MG63 (cell line): ENCODE results near the gene DHFR2. TPM values are rescaled to one million over a fixed set of nuclear protein-coding genes. Genes with fewer than 3 reads are reported as not detected.
"Not testable (repeated sequence)": the region's sequence is repeated elsewhere in the genome, so short reads cannot be mapped to it uniquely, and the experiment has no call there.

ENCODE experiments used
- DNase-seq: peaks from one replicate; pipeline ENCODE4 v3.0.0-alpha.2; 2020
- H3K27me3 ChIP-seq: fragments of 250-450 bp; sonication (Bioruptor Pico); 2 replicates; pipeline ENCODE4 v1.5.1; 2020; ENCODE audit warnings: mild to moderate bottlenecking, moderate library complexity
- H3K36me3 ChIP-seq: fragments of 250-450 bp; sonication (Bioruptor Pico); 2 replicates; pipeline ENCODE4 v1.5.1; 2020; ENCODE audit warnings: mild to moderate bottlenecking, moderate library complexity
- H3K4me3 ChIP-seq: fragments of 250-450 bp; sonication (Bioruptor Pico); 2 replicates; pipeline ENCODE4 v1.5.1; 2020; ENCODE audit warnings: mild to moderate bottlenecking, moderate library complexity
- H3K9me3 ChIP-seq: fragments of 250-450 bp; sonication (Bioruptor Pico); 2 replicates; pipeline ENCODE4 v1.5.1; 2020; ENCODE audit warnings: mild to moderate bottlenecking, moderate library complexity
- total RNA-seq: library from RNA; depleted of rRNA; stranded (reverse); fragments of >200 nt; shearing (Covaris generic); gene quantifications from 2 replicates; pipeline ENCODE4 v1.2.3, GENCODE V29; 2014; ENCODE audit warnings: low replicate concordance; rRNA removed

DHFR2 gene
- 2.5 and 3.8 TPM in 2 replicates for total RNA-seq

DNA sequence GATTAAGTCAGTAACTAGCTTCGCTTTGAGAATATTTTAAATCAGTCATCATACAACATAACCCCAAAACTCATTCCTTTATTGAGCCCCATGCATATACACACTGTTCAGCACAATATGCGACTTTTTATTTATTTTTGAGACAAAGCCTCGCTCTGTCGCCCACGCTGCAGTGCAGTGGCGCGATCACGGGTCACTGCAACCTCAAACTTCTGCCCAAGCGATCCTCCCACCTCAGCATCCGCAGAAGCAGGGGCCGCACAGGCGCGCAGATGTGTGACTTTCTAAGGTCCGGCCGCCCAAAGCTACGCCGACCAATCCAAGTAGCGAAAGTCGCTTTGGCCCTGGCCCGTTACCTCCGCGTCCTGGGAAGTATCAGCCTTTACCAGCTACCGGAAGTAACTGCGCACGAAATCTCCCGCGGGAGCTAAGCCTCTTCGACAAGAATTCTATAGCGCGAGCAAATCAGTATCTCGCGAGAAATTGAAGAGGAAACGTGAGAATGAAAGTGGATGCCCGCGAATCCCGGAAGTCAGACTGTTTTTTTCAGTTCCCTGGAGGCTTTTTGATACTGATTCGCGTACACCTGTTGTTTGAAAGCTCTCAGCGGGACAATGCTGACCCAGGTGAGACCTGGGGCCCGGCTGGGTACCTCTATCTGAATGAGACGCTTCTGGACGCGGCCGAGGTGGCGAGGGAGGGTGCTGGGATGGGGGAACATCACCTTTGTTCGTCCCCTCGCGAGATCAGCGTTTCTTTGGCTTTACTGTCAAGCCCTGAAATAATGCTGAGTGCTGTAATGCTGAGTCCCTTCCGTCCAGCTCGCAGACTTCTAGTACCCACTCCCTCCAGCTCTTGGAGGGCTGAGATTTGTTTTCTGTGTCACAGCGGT lies at the start of gene DHFR2, which contains the start of gene NSUN3:
Gene DHFR2, minus strand, starts transcription at position 404 of the 892 bp plus-strand sequence. CDS start 1,405 bp downstream, outside the sequence.
Gene NSUN3, plus strand, starts transcription at position 549 of the 892 bp plus-strand sequence. Its CDS starts 66 bp downstream, at position 615.
- Histone ChIP-seq H3K9me3 (no peaks in the 10 kb centered on the region; the same call in 1 of the 2 replicates), H3K4me3 (peak within 1 kb of the TSS; percentile 89), H3K36me3 (peaks cover 30% of the 10 kb centered on the region), H3K27me3 (no peaks in the 10 kb centered on the region)
- peak; percentile 98 for DNase-seq

DNA sequence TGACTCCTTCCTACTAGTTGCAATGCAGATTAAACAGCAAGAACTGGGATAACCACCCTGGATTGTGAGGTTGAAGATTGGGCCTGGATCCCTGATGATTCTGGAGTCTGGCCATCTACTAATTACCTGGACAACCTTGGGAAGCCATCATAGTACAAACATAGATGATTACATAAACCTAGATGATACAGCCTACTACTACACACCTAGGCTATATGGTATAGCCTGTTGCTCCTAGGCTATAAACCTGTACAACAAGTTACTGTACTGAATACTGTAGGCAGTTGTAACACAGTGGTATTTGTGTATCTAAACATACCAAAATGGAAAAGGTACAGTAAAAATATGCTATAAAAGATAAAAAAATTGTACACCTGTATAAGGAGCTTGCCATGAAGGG lies 48.1 kb upstream of the DHFR2 start:
- no peak for DNase-seq
- H3K27me3 ChIP-seq: no peaks in the 10 kb centered on the region
- H3K36me3 ChIP-seq: peaks cover 5% of the 10 kb centered on the region; the same call in 1 of the 2 replicates
- no peak overlapping the region for H3K4me3 ChIP-seq
- no peaks in the 10 kb centered on the region for H3K9me3 ChIP-seq

DNA sequence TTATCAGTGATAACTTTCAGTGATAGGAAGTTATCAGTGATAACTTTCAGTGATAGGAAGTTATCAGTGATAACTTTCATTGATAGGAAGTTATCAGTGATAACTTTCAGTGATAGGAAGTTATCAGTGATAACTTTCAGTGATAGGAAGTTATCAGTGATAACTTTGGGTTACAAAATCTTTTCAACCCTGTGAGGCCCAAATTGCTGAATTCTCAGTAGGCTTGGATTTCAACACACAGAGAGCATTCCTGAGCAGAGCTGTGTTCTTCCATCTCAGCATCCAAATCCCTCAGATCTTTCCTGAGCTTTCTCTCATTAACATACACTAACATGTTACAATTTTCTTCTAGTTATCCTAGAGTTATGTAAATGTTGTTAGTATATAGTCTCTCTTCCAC lies 47.5 kb upstream of the DHFR2 start:
- H3K4me3 ChIP-seq, H3K27me3 ChIP-seq, H3K9me3 ChIP-seq, DNase-seq, H3K36me3 ChIP-seq: not testable (repeated sequence)

DNA sequence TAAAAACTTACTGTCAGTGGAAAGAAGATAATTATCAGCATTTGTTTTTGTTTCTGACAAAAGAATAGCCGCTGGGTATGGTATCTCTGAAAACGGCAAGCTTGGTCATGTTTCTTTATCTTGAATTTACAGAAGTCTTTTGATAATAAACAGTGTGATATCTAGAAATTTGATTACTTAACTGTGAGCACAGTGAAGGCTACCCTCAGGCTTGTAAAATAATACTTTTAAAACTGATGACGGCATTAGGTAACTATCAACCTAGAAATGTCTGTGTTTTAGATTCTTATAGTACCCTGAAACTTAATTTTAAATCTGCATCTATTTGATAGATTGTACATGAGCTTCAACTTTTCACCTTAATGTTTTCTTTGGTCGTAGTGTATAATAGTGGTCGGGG lies 43.6 kb upstream of the DHFR2 start:
- Histone ChIP-seq H3K9me3 (no peaks in the 10 kb centered on the region), H3K36me3 (peaks cover 4% of the 10 kb centered on the region; the same call in 1 of the 2 replicates), H3K27me3 (no peaks in the 10 kb centered on the region), H3K4me3 (no peak overlapping the region)
- no peak for DNase-seq

DNA sequence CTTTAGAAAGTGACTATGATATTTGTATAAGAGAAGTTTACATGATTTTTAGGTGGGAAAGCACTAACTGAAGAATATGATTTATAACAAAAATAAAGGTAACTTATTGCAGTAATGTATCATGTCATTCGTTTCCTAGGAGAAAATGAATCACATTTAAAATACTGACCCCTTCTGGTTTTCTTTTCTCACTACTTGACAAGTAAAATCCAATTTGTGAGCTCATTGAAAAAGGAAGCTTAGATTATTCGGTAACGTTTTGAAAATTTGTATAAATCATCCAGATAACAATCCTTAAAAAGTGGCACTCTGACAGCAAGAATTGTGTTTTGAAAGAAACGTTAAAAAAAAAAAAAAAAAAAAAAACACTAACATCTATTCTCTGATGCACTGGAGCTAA lies 39.1 kb upstream of the DHFR2 start:
- H3K36me3 ChIP-seq: peaks cover 10% of the 10 kb centered on the region
- no peak for DNase-seq
- no peak overlapping the region for H3K4me3 ChIP-seq
- H3K9me3 ChIP-seq: no peaks in the 10 kb centered on the region
- no peaks in the 10 kb centered on the region for H3K27me3 ChIP-seq

DNA sequence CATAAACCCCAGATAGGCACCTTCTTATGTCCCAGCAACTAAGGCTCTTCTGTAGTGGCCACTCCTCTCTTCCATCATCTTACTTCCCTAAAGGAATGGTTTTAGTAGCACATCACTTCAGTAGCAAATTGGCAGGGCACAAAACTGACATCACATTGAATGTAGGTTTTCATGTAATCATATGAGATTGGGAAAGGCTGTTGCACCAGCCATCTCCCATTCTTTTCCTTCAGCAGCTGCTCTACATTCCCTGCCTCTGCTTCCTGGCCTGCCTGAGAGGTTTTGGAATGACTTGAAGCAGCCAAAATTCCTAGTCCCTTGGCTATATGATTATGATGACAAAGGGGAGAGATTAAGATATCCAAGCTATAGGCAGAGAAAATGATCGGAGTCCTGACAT lies 36.6 kb upstream of the DHFR2 start:
- no peak for DNase-seq
- no peaks in the 10 kb centered on the region for H3K9me3 ChIP-seq
- H3K27me3 ChIP-seq: no peaks in the 10 kb centered on the region
- no peak overlapping the region for H3K4me3 ChIP-seq
- H3K36me3 ChIP-seq: peaks cover 14% of the 10 kb centered on the region

DNA sequence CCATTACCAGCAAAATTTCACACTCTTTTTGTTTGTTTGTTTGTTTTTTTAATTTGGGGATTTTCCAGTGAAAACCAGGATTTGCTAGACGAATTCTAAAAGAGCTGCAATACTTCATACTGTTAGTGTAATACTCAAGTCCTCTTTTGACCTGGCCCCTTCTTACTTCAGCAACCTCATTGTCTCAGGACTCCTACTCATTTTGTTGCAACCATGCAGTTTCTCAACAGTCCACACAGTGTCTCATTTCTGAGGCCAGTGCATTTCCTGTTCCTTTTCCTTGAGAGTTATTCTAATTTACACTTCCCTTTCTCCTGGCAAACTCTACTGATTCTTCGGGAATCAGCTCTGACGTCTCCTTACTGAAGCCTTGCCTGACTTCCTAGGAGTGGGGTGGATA lies 35.7 kb upstream of the DHFR2 start:
- no peaks in the 10 kb centered on the region for H3K9me3 ChIP-seq
- no peak overlapping the region for H3K4me3 ChIP-seq
- peaks cover 12% of the 10 kb centered on the region for H3K36me3 ChIP-seq
- H3K27me3 ChIP-seq: no peaks in the 10 kb centered on the region
- DNase-seq: no peak

DNA sequence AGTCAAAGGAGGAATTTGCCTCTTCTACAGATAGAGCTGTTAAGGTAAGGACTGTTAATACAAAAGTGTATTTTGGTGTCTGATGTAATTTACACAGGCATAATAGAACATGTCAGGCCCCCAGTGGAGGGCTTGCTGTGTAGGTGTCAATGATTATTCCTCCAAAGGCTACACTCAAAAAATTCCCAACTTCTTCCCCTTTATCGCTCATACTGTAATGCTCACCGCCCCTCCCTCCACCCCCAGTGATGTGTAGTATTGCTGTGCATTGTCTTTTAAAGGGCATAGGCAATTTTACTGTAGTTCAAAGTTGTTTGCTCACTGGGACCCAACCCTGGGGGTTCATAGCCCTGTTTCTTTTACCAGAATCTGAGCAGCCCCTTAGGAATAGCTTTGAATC lies 32.4 kb upstream of the DHFR2 start:
- H3K4me3 ChIP-seq: no peak overlapping the region
- DNase-seq: no peak
- H3K9me3 ChIP-seq: no peaks in the 10 kb centered on the region
- no peaks in the 10 kb centered on the region for H3K27me3 ChIP-seq
- peaks cover 8% of the 10 kb centered on the region for H3K36me3 ChIP-seq

DNA sequence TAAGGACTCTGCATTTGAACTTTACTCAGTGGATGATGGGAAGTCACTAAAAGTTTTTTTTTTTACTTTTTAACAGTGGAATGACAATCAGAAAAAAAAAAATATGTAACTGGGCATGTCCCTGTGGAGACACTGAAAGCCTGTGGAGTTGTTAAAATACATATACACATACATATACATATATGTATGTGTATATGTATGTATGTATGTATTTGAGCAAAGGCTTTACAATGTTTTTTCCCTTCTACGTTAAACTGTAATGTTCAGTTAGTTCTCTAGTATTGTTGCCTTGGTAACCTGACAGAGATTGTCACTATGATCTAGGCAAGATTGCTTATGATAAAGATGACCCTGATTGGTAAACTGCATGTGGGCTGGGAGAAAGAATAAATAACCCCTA lies 30.4 kb upstream of the DHFR2 start:
- Histone ChIP-seq H3K36me3 (peaks cover 6% of the 10 kb centered on the region), H3K4me3 (no peak overlapping the region), H3K27me3 (no peaks in the 10 kb centered on the region), H3K9me3 (no peaks in the 10 kb centered on the region)
- no peak for DNase-seq

DNA sequence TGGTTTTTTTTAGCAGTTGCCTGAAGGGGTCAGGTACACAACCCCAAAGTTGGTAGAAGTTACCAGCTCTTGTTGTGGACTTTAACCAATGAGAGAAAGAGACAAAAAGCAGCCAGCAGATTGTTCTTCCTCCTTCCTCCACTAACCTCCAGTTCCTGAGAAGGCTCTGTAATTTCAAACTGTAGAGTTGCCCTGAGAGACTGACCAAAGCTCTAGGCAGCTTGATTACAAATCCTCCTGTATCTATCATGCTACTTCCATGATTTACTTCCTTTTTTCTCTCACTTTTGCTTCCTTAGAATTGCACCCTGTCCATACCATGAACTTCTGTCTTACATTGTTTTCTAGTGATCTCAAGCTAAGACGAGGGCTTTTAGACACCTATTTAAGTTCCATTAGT lies 29.4 kb upstream of the DHFR2 start:
- H3K27me3 ChIP-seq: no peaks in the 10 kb centered on the region
- H3K9me3 ChIP-seq: no peaks in the 10 kb centered on the region
- H3K4me3 ChIP-seq: no peak overlapping the region
- DNase-seq: no peak
- peaks cover 4% of the 10 kb centered on the region for H3K36me3 ChIP-seq

DNA sequence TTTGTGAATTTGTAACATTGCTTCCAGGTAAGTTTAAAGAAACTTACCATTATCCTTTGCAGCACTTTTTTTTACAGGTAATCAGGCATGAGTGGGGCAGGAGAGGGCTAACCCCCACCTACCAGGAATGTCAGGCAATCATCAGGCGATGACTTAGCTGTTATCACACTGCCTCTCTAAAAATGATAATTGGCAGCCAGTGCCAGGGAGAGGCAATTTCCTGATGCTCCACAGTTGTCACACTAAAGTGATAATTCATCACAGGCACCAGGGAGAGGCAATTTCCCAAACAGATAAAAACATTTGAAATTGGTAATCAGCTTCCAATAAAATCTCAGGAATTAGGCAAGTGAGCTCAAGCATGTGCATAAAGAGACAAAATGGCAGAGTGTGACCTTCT lies 26.4 kb upstream of the DHFR2 start:
- Histone ChIP-seq H3K9me3 (no peaks in the 10 kb centered on the region), H3K27me3 (no peaks in the 10 kb centered on the region), H3K4me3 (no peak overlapping the region), H3K36me3 (peaks cover 9% of the 10 kb centered on the region)
- DNase-seq: no peak

DNA sequence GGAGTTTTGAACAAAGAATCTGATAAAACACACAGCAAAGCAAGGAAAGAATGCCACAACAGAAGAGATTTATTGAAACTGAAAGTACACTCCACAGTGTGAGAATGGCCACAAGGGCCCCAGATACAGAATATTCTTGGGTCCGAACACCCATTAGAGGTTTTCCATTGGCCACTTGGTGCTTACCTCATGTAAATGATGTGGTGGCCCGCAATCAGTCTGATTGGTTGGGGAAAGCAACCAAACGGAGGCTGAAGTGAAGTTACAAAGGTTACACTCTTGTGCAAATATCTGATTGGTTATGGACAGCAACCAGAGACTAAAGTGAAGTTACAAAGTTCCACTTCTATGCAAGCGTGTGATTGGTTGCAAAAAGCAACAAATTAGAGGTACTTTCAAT lies 20.5 kb upstream of the DHFR2 start:
- H3K4me3 ChIP-seq: no peak overlapping the region
- H3K27me3 ChIP-seq: no peaks in the 10 kb centered on the region
- H3K9me3 ChIP-seq: no peaks in the 10 kb centered on the region
- no peak for DNase-seq
- H3K36me3 ChIP-seq: peaks cover 13% of the 10 kb centered on the region

DNA sequence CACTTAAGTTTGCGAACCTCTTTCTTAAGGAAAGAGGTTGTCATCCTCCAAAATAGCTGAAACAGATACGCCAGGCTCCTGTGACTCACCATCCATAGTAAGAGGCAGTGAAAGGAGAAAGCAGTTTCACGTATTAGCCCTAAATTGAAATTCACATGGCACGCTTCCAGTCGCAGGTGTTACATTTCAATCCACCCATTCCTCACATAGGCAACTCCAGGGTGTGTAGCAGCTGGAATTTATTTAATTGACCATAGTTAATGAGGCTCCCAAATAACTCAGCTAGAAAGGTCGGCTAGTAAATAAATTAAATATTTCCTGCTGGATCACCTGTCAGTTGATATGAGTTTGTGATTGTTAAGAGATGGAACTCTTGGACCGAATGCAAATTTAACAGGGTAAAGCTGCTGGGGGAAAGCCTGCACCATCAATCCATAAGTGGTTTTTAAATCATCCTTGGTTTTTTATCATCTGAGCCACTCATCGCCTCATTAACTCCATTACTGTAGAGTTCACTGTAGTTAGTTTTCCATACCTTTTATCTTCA lies 19.7 kb upstream of the DHFR2 start:
- no peak for DNase-seq
- Histone ChIP-seq H3K36me3 (peaks cover 13% of the 10 kb centered on the region), H3K9me3 (no peaks in the 10 kb centered on the region), H3K27me3 (no peaks in the 10 kb centered on the region), H3K4me3 (no peak overlapping the region)

DNA sequence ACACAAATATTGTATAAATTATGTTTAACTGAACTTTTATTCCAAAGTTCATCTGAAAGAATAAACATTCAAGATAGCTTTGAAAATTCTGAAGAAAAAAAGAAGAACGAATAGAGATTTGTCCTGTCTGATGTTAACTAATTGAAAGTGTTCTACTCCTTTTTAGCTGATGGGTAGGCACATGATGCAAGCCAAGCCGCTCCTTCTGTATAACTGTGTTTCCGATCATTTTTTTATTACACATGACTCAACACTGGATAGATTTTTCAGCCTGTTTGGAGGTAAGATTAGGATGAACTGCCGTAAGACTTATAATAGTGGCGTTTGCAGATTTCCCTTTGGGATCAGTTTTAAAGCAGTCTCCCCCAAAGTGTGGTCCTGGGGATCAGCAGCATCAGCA lies 19.2 kb upstream of the DHFR2 start:
- H3K27me3 ChIP-seq: no peaks in the 10 kb centered on the region
- H3K4me3 ChIP-seq: no peak overlapping the region
- no peak for DNase-seq
- H3K36me3 ChIP-seq: peaks cover 16% of the 10 kb centered on the region
- no peaks in the 10 kb centered on the region for H3K9me3 ChIP-seq

DNA sequence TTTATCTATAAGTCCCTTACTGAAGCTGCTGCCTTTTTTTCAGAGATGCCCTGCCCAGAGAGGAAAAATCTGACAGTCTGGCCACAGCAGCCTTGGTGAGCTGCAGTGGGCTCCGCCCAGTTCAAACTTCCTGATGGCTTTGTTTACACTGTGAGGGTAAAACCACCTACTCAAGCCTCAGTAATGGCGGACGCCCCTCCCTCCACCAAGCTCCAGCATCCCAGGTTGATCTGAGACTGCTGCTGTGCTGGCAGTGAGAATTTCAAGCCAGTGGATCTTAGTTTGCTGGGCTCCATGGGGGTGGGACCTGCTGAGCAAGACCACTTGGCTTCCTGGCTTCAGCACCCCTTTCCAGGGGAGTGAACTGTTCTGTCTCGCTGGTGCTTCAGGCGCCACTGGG lies 17.8 kb upstream of the DHFR2 start:
- H3K27me3 ChIP-seq, DNase-seq, H3K4me3 ChIP-seq: not testable (repeated sequence)

DNA sequence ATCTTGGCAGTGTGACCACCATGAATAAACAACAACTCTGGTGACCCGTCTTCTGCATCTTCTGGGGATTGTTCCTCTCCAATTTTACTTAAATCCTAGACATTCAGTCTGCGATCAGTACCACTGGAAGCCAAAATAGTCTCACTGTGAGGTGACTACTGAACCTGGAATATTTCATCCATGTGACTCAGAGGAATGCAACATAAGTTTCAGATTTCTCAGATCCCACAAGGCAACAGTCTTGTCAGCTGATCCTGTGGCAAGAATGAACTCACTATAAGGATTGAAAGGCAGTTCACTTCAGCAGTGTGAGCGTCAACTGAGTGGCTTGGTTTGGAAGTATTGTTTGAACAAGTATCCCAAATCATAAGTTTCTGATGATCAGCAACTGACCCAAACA lies 13.3 kb upstream of the DHFR2 start:
- DNase-seq: no peak
- H3K4me3 ChIP-seq: no peak overlapping the region

More for the DNA sequence above, 17.8 kb upstream of the DHFR2 start:
- H3K36me3 ChIP-seq: peaks cover 23% of the 10 kb centered on the region
- not testable (repeated sequence) for H3K9me3 ChIP-seq

DNA sequence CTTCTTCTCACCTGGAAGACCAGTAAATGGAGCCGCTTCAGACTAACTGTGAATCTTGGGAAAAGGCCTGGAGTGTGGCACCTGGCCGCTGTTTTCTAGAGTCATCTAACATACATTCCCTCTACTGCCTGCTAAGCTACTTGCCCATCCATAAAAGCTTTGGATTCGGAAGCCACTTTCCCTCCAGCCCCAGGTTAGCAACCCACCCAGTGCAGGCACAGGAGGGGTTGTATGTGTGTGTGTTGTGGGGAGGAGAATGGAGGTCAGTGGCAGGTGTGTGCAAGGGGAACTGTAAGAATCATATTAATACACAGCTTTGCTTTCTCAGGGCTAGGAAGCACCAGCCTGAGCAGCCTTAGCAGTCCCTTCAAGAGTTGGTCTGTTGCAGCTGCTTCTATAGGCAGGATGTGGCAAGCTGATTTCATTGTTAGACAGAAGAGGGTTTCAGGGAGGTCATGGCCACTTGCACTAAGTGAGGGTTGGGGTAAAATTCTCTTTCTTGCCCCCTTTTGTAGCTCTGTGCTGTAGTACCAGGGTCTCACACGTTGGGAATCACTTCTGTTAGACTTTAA lies 9.1 kb upstream of the DHFR2 start:
- no peak overlapping the region for H3K4me3 ChIP-seq

More for the DNA sequence above, 13.3 kb upstream of the DHFR2 start:
- H3K36me3 ChIP-seq: peaks cover 11% of the 10 kb centered on the region
- H3K9me3 ChIP-seq: no peaks in the 10 kb centered on the region
- no peaks in the 10 kb centered on the region for H3K27me3 ChIP-seq

More for the DNA sequence above, 9.1 kb upstream of the DHFR2 start:
- no peak for DNase-seq
- peaks cover 16% of the 10 kb centered on the region for H3K36me3 ChIP-seq
- H3K9me3 ChIP-seq: no peaks in the 10 kb centered on the region
- H3K27me3 ChIP-seq: no peaks in the 10 kb centered on the region
